ENCODE data around the gene MRPS18C.

- TF ChIP-seq CTCF (IDR thresholded peaks at IDR 0.05; ENCODE audit: low read depth, low read length) (no peak), EZH2phosphoT487 (IDR thresholded peaks at IDR 0.05; ENCODE audit: low read depth) (no peak)
Measured at GRCh38 chr4:83504996-83505395, 49.1 kb downstream of the MRPS18C start.
